H1 (cell line): ENCODE measurements around the gene RCSD1.

Experiments used
- EZH2 ChIP-seq: fragments of 200-600 bp; sonication (generic); IDR thresholded peaks from 2 replicates; pipeline ENCODE4 v1.7.1; 2012; ENCODE audit warnings: low read depth, mild to moderate bottlenecking, moderate library complexity, low read length, inconsistent platforms; ENCODE audit not compliant: severe bottlenecking
- MAFK ChIP-seq: IDR thresholded peaks from 2 replicates; pipeline ENCODE4 v1.6.1; 2012; ENCODE audit warnings: low read depth, mild to moderate bottlenecking, improper control_type of control experiment, low read length
- POU5F1 ChIP-seq: IDR thresholded peaks from 2 replicates; pipeline ENCODE4 v1.6.1; 2011; ENCODE audit warnings: low read depth, mild to moderate bottlenecking, low read length, moderate library complexity
- RAD21 ChIP-seq, 2 experiments: IDR thresholded peaks in 1 of 2; conservative IDR thresholded peaks in 1 of 2; 2 replicates each; pipeline ENCODE4 v1.6.1; 2011; ENCODE audit warnings: low read depth in 2 of 2, low read length in 2 of 2, improper control_type of control experiment in 1 of 2, inconsistent platforms in 1 of 2, mild to moderate bottlenecking in 1 of 2, moderate library complexity in 1 of 2
- TF ChIP-seq, protein P1 (sequence below), 3 experiments: IDR thresholded peaks; 1 replicate in 2 of 3; 2 replicates in 1 of 3; pipeline versions ENCODE4 v1.5.1 to v1.6.1; 2011; ENCODE audit warnings: low read length in 3 of 3, mild to moderate bottlenecking in 3 of 3, inconsistent platforms in 2 of 3, low read depth in 1 of 3, moderate library complexity in 1 of 3; ENCODE audit not compliant: insufficient read depth in 1 of 3; ENCODE audit errors: control extremely low read depth in 1 of 3
- TF ChIP-seq, protein P2 (sequence below): IDR thresholded peaks from 2 replicates; pipeline ENCODE4 v1.6.1; 2012; ENCODE audit warnings: low read length, inconsistent platforms

GRCh38 chr1:167658574-167659328, 28.7 kb downstream of the RCSD1 start:
- TF ChIP-seq, protein P1, sequence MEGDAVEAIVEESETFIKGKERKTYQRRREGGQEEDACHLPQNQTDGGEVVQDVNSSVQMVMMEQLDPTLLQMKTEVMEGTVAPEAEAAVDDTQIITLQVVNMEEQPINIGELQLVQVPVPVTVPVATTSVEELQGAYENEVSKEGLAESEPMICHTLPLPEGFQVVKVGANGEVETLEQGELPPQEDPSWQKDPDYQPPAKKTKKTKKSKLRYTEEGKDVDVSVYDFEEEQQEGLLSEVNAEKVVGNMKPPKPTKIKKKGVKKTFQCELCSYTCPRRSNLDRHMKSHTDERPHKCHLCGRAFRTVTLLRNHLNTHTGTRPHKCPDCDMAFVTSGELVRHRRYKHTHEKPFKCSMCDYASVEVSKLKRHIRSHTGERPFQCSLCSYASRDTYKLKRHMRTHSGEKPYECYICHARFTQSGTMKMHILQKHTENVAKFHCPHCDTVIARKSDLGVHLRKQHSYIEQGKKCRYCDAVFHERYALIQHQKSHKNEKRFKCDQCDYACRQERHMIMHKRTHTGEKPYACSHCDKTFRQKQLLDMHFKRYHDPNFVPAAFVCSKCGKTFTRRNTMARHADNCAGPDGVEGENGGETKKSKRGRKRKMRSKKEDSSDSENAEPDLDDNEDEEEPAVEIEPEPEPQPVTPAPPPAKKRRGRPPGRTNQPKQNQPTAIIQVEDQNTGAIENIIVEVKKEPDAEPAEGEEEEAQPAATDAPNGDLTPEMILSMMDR (IDR thresholded peaks at IDR 0.05; ENCODE audit: control extremely low read depth in 1 of 3, insufficient read depth in 1 of 3, low read depth in 1 of 3, low read length in 3 of 3) = no peak
- TF ChIP-seq MAFK = no peak
- TF ChIP-seq, protein P2, sequence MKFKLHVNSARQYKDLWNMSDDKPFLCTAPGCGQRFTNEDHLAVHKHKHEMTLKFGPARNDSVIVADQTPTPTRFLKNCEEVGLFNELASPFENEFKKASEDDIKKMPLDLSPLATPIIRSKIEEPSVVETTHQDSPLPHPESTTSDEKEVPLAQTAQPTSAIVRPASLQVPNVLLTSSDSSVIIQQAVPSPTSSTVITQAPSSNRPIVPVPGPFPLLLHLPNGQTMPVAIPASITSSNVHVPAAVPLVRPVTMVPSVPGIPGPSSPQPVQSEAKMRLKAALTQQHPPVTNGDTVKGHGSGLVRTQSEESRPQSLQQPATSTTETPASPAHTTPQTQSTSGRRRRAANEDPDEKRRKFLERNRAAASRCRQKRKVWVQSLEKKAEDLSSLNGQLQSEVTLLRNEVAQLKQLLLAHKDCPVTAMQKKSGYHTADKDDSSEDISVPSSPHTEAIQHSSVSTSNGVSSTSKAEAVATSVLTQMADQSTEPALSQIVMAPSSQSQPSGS = no peak
- TF ChIP-seq RAD21 (IDR thresholded peaks at IDR 0.05 in 1 of 2, conservative IDR thresholded peaks at IDR 0.05 in 1 of 2; ENCODE audit: low read depth in 2 of 2, low read length in 2 of 2) = no peak
- TF ChIP-seq EZH2 = no peak
- no peak for TF ChIP-seq POU5F1
